Cerebellar cortex (tissue), 1 donor: ENCODE measurements around the gene SLC1A4.
A peak's percentile ranks its signal among the peaks of the same experiment; 100 is the strongest.
"Not testable (repeated sequence)": the region's sequence is repeated elsewhere in the genome, so short reads cannot be mapped to it uniquely, and the experiment has no call there.

ENCODE experiments used
- DNase-seq: peaks from one replicate; pipeline ENCODE4 v3.0.0-alpha.2; 2015; ENCODE audit warnings: low spot score

SLC1A4 gene

DNA sequence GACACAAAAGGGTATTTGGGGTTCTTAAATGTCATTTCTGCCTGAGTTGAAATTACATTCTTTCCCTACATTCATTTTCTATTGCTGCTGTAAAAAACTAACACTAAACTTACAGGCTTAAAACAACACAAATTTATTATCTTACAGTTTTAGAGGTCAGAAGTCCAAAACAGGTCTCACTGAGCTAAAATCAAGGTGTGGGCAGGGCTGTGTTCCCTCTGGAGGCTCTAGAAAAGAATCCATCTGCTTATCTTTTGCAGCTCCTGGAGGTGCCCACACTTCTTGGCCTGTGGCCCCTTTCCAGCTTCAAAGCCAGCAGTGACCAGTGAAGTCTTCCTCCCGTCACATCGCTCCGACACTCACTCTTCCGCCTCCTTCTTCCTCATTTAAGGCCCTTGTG lies 23.2 kb upstream of the SLC1A4 start:
- DNase-seq, result no peak

DNA sequence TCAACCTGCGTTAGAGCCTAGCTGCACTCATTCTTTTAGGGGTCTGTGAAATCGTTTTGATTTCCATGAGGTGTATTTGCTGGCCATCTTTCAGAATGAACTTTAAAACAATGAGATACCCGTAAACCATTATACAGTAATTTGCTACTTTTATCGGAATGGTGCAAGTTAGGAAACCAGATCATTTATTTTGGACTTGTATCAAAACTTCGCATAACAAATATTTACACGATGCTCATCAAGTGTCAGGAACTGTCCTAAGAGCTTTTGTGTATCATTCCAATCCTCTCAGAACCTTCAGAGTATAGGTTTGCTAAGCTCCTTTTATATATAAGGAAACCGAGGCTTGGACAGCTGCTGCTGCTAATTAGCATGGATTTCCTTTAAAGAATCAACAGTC lies 22.4 kb upstream of the SLC1A4 start:
- no peak for DNase-seq

DNA sequence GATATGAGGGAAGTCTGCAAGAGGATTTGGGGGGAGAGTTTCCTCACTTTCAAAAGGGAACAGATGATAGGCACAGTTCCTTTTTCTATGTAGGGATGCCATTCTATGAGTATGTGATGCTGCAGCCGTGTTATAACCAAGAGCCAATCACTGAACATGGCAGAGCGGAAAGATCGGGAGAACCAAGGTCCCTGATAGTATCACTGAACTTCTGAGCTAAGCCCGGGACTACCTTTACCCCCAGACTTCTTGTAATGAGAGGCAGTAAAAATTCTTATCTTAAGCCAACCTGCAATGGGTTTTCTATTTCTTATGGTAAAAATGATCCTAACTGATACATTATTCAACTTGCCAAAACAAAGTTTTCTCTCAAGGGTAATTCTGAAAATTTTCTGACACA lies 21.6 kb upstream of the SLC1A4 start:
- no peak for DNase-seq

DNA sequence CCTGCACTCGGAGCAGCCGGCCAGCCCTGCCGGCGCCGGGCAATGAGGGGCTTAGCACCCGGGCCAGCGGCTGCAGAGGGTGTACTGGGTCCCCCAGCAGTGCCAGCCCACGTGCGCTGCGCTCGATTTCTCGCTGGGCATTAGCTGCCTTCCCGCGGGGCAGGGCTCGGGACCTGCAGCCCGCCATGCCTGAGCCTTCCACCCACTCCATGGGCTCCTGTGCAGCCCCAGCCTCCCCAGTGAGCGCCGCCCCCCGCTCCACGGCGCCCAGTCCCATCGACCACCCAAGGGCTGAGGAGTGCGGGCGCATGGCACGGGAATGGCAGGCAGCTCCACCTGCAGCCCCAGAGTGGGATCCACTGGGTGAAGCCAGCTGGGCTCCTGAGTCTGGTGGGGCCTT lies 20.1 kb upstream of the SLC1A4 start:
- not testable (repeated sequence) for DNase-seq

DNA sequence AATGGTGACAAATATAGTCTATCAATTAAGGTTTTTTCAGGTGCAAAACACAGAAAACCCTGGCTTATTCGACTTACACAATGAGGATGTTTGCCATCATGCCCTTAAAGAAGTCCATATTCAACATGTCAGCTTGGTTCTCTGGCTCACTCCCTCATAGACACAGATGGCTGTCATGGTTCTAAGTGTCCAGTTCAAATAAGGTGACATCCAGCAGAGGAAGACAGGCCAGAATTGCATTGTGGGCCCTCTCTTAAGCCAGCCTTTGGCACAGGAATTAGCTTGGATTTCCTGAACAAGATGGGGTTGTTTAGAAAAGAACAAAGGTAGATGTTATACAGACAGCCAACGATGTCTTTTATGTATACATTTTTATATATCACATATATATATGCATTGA lies 18.7 kb upstream of the SLC1A4 start:
- DNase-seq, result peak; percentile 94

DNA sequence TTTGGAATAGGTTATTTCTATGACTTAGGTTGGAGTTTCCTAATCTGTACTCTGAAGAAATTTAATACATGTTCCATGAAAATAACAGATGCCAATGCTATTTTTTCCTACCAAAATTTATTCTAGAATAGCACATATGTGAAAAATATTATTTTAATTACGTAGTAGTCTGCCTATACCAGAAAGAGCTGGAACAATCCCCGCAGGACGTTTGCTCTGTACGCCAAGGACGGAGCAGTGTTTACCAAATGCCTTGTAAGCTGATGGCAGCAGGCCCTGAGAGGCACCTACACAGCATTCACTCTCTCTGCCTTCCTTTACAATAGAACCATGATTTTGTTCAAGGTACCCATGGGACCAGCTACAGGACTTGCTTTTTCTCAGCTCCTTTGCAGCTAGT lies 16.8 kb upstream of the SLC1A4 start:
- DNase-seq, result no peak

DNA sequence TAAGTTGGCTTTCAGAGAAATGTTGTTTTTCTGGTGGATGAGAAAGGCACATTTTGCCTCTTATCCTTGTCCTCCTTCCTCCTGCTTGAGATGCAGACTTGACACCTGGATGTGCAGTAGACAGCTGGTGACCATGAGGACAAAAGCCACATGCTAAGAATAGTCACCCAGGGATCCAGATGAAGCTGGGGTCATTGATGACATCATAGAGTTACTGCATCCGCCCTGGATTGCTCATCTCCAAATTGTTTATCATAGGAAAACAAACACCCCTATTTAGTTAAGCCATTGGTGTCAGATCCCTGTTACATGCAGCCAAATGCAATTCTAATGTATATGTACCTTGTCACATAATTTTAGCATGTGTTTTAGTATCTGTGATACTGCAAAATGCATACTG lies 16.3 kb upstream of the SLC1A4 start:
- DNase-seq, result no peak

DNA sequence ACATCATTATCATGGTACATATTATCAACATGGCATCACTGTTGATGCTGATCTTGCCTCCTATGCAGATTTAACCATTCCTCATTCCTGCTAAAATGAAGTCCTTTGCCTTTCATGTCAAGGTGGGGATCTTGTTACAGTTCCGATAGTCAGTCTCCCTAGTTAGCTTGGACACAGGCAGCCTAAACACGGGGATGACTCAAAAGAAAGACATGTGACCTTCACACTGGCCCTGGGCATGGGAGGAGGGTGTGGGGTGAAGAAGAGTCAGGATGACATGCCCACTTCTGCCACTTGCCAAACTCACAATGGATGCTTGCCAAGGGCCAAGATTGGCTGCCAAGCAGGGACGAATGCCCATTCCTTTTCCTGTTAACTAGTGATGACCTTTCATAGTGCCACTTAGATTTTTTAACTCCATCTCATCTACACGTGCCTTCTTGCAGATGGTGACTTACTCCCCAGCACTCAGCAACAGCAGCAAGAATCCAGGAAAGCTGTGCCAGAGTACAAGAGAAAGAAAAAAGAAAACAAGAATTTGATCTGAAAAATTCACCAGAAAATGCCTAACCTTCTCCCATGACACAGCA lies 13.9 kb upstream of the SLC1A4 start:
- peak; percentile 70 for DNase-seq

DNA sequence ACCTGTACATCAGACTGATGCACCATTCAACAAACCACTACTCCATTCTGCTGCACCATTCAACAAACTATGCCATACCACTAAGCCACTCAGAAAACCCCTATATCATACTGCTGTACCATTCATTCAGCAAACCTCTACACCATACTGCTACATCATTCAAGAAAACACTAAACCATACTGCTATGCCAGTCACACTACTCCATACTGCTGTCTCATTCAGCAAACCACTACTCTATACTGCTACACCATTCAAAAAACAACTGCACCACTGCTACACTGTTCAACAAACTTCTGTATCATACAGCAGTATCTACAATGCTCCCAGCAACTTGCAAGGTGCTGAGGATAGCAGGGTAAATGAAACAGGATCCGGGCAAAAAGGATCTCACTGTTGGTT lies 12.9 kb upstream of the SLC1A4 start:
- DNase-seq, result no peak

DNA sequence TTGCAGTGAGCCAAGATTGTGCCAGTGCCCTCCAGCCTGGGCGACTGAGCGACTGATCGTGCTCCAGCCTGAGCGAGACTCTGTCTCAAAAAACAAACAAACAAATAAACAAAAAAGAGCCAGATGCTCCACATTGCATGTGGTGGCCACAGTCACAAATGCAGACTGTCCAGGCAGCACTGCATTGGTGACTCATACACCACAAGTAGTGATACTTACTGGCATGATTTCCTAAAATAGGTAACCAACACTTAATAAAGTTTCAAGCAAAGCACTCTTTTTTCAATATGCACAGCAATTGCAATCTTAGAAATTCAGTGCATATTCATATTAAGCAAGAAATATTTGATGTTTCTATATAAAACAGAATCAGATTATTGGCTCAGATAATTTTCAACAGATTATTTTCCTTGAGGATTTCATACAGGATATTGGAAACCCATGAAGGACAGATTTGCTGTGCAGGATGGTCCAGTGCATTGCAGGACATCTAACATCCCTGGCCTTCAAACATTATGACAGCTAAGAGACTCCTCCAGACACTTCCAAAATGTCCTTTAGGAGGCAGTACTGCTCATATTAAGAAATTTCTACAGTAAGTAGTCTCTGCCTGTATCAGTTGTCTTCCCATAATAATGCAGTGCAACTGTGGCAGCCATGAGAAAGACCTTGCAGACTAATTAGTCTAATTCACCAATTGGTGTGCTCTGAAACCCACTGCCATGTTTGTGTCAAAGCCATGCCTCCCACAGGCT lies 10.5 kb upstream of the SLC1A4 start:
- DNase-seq, result no peak

DNA sequence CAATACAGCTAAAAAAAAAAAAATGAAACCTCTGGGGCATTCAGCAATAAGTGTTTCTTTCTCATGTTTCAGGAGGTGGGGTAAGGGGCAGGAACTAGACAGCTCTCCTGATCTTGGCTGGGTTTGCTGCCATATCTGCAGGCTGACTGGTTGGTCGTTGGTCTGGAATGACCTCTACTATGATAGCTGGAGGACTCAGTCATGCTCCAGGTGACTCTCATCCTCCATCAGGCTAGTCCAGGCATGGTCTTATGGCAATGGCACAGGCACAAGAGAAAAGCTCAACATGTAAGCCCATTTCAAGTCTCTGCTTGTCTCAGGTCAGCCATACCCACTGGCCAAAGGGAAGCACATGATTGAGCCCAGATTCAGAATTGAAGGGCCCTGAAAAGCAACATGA lies 9.5 kb upstream of the SLC1A4 start:
- DNase-seq, result no peak

DNA sequence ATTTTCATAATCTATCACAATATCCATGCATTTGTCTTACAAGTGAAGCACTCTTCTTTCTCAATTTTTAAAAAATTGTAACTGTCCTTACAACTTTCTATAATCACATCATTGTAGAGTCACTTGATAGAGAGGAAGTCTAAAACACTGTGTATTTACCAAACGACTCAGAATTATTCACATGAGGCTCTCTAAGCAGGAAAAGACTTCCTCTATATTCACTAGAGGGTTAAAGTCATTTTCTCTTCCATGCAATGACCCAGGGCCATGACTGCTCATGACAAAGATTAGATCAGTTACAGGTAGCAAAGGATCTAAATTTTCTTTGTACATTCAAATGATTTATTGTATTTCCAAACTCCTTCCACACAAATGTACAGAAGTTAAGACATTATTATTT lies 9.0 kb upstream of the SLC1A4 start:
- DNase-seq, result no peak

DNA sequence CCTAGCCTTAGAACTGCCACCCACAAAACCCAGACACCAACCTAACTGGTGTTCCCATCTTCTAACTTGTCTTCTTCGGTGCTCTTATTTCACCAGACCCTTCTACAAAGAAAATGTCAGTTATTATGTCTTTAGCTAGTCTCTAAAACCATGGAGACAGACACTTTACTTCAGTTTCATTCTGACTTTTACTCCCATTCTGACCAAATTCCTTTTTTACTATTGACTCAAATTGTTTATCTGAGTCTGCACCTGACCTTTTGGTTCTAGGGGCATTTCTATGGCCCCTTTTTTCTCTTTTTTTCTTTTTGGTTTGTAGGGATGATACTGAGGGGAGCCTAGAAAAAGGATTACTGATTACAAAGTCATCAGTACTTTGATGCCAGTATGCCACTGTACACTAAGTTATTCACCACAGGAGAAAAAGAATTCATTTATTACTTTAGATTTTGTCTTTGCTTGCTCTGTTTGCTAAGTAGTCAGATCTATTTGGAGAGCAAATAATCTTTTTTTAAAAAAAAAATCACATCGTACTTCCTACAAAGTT lies 6.8 kb upstream of the SLC1A4 start:
- no peak for DNase-seq

DNA sequence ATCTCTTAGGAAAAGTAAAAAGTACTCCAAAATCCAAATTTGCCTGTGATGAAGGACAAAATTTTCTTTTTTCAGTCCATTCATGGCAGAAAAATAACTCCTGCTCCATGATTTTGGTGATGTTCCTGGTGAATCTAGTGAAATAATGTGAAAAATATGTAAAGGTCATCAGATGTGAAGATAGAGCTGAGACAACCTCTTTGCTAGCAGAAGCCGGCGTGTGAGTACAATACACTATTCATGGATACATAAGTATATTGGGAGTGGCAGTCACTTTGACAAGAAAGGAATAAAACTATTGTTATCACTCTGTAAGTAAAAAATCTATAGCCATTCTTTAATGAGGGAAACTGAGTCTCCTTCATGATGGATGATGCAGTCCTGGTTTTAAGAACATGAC lies 6.3 kb upstream of the SLC1A4 start:
- DNase-seq, result no peak

DNA sequence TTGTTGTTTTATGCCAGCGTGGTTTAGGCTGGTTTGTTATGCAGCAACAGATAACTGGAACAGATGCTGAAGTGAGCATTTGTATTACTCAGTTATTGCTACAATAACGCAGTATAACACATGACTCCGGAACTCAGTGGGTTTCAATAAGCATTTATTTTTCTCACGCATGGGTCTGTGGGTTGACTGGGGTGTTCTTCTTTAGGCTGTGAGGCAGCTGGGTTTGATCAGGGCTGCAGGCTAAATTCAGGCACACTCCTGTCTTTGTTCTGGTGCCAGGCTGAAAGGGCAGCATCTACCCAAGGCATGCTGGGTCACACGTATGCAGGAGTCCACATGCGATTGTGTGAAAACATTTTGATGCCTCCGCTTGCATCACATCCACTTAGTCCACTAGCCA lies 3.8 kb upstream of the SLC1A4 start:
- no peak for DNase-seq

DNA sequence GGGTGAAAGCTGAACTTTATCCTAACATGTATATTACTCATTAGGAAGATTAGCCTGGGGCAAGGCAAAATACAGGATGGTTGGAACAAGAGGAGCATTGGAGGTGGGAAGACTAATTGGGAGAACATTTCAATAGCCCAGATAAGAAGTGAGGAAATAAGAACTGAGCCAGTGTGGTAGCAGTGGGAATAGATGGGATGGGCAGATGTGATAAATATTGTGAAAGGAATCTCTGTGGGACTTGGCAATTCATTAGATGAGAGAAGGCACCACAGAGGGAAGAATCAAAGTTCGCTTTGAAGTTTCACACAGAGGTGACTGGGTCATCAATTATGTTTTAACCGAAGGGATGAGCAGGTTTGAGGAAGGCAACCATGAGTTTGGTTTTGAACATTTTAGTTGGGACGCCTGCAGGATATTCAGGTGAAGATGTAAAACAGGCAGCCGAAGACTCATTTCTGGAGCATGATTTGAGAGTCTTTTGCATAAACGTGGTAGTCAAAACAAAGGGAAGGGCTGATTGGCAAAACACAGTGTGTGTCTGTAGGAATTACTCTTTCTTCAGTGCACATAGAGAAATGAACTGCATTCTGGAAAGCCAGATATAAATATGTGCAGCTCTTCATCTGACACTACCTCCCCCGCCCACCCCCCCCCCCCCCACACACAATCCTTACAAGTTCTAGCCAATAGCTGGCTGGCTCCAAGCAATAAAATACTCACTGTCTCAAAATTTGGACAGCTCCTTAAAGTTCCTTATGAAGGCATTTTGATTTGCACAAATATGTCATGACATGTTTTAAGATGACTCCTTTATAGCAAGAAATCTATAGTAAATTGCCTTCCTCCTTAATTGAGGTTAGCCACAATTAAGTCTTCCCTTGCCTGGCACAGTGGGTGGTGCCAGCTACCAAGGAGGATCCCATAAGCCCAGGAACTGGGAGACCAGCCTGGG lies 1.9 kb upstream of the SLC1A4 start:
- no peak for DNase-seq

DNA sequence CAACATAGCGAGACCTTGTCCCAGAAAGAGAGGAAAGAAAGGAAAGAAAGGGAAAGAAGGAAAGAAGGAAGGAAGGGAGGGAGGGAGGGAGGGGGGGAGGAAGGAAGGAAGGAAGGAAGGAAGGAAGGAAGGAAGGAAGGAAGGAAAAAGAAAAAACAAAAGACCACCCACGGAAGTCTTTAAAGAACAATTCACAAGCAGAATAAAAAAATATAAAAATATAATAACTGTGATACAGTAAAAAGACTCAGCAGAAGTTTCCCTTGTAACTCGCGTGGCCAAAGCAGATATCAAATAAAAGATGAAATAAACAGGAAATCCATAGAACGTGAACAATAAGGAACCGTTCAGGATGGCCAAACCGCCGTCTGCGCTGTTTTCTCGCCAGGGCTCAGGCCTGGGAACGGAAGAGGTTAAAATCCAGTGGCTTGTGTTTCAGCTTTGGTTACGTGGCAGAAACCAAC lies 1.2 kb upstream of the SLC1A4 start:
- peak; percentile 80 for DNase-seq

DNA sequence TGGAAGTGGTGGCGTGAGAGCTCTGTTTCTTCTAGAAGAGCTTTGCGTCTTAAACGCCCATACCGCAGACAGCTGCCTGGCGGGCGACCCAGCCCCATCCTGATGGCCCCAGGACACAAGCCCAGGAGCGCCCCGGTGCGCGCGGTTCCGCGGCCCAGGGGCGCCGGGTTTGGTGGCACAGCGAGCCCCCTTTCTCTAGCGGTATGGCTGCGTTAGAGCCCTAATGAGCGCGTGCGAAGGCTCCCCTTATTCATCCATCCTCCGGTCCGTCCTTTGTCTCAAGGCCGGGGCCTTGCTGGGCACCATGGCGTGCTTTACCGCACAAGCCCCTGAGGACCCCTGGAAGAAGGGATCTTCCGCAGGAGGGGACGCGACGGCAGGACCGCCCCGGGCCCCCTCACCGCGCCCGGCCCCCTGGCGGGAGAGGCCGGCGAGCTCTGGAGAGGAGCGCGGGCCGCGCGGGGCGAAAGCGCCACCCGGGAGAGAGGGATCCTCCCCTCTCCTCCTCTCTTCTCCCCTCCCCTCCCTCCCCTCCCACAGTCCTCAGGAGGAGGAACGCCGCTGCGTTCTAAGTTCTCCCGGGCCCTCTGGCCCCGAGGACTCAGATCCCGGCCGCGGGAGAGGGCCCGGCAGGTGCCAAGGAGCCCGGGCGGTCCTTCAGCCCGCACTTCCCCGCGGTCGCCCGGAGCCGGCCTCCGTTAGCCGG lies 626 bp upstream of the SLC1A4 start:
- DNase-seq, result peak; percentile 60

DNA sequence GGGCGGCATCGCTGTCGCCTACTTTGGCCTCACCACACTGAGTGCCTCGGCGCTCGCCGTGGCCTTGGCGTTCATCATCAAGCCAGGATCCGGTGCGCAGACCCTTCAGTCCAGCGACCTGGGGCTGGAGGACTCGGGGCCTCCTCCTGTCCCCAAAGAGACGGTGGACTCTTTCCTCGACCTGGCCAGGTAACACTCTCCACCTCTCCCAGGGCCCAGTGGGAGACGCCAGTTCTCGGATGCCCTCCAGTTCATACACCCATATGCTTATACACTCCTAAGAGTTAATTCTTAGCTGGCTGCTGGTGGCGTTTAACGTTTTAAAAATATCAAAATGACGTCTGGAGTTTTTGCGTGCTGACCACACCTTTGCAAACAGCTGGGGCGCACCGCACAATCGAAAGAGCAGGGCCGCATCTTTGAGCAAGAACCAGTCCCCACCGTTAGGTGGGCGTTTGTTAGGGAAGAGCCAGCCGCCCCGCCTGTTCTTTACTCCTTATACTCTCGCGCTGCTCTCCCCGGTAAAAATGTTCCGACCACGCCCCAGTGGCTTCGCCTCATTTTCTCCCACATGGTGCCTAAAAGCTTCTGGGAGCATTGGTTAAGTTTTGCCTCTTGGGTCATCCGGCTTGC lies 899 bp downstream of the SLC1A4 start:
- no peak for DNase-seq

DNA sequence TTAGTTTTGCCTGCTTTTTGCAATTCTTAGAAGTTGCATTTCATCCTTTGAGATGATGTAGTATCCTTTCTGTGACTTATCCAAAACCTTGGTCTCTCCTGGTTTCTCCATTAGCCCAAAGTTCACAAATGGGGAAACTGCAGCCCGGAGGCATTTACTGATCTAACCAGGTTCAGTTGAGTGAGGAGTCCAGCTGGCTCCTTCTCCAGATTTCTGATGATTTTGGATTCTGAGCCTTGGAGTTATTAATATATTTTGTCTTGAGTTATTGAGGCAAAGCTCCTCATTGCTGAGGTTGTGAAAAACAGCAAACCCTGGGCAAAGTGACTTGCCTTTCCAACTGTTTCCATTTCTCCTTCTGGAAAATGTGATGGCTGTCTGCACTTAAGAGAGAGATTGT lies 1.7 kb downstream of the SLC1A4 start:
- DNase-seq, result peak; percentile 26

DNA sequence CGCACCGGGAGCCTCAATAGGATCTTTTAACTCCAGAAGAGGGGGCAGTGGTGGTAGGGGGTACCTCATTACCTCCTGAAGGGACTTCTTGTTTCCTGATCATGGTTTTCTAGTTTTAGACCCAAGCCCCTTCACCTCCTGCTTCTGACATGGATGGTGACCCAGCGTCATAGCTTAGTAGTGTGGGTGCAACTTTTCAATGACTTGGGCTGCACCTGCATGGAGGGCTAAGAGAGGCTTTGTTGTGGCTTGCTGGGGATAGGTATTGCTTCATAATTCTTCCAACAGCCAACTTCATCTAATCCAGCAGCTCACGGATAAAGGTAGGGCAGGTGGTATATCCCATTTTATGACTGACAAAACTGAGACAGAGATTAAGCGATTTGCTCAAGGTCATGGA lies 3.0 kb downstream of the SLC1A4 start:
- DNase-seq, result no peak
